HepG2 (cell line): ENCODE measurements around the gene GHRL. TPM values are rescaled to one million over a fixed set of nuclear protein-coding genes. Genes with fewer than 3 reads are reported as not detected.
A peak's percentile ranks its signal among the peaks of the same experiment; 100 is the strongest.

Experiments used
- ATF4 ChIP-seq, 2 experiments: fragments of 450-650 bp in 1 of 2; sonication (generic) in 1 of 2; formaldehyde crosslinking; IDR thresholded peaks; 2 replicates each; pipeline versions ENCODE4 v1.5.0 to v1.8.0; 2020 to 2022; ENCODE audit warnings: mild to moderate bottlenecking in 1 of 2, missing genetic modification reagents in 1 of 2
- CBX2 ChIP-seq, 2 experiments: fragments of 200-600 bp in 1 of 2; sonication (generic); formaldehyde crosslinking in 1 of 2; IDR thresholded peaks; 2 replicates each; pipeline versions ENCODE4 v1.7.0 to v1.8.1; 2018 to 2022; ENCODE audit warnings: low read depth in 2 of 2, low read length in 1 of 2, mild to moderate bottlenecking in 1 of 2, missing genetic modification reagents in 1 of 2
- FOXK1 ChIP-seq: sonication (generic); formaldehyde crosslinking; IDR thresholded peaks from 2 replicates; pipeline ENCODE4 v1.4.0; 2020; ENCODE audit warnings: low read depth, missing genetic modification reagents, borderline replicate concordance
- MEIS1 ChIP-seq: sonication (generic); formaldehyde crosslinking; IDR thresholded peaks from 2 replicates; pipeline ENCODE4 v1.9.0; 2021; ENCODE audit warnings: mild to moderate bottlenecking, missing genetic modification reagents, moderate library complexity, borderline replicate concordance
- NCOR1 ChIP-seq: fragments of 200-600 bp; sonication (generic); IDR thresholded peaks from 2 replicates; pipeline ENCODE4 v1.7.0; 2017; ENCODE audit warnings: antibody characterized with exemption, low read length, borderline replicate concordance
- RBAK ChIP-seq: sonication (generic); formaldehyde crosslinking; IDR thresholded peaks from 2 replicates; pipeline ENCODE4 v1.5.1; 2020; ENCODE audit warnings: mild to moderate bottlenecking, missing genetic modification reagents
- SKI ChIP-seq: fragments of 450-650 bp; IDR thresholded peaks from one replicate; pipeline ENCODE4 v1.6.1; 2018; ENCODE audit warnings: mild to moderate bottlenecking; ENCODE audit not compliant: partially characterized antibody
- TERF1 ChIP-seq: sonication (generic); formaldehyde crosslinking; IDR thresholded peaks from 2 replicates; pipeline ENCODE4 v1.8.0; 2022; ENCODE audit warnings: mild to moderate bottlenecking, missing genetic modification reagents, moderate library complexity
- ZKSCAN1 ChIP-seq: fragments of 150-350 bp; IDR thresholded peaks from 2 replicates; pipeline ENCODE4 v1.6.1; 2014; ENCODE audit warnings: low read length
- ZNF24 ChIP-seq: fragments of 450-650 bp; IDR thresholded peaks from 2 replicates; pipeline ENCODE4 v1.6.1; 2017; ENCODE audit warnings: antibody characterized with exemption, mild to moderate bottlenecking
- ZNF326 ChIP-seq: sonication (generic); formaldehyde crosslinking; IDR thresholded peaks from 2 replicates; pipeline ENCODE4 v1.4.0; 2020; ENCODE audit warnings: missing genetic modification reagents, borderline replicate concordance
- ZNF563 ChIP-seq: sonication (generic); formaldehyde crosslinking; IDR thresholded peaks from 2 replicates; pipeline ENCODE4 v1.8.0; 2022; ENCODE audit warnings: mild to moderate bottlenecking, moderate library complexity, missing genetic modification reagents
- ZNF577 ChIP-seq: sonication (generic); formaldehyde crosslinking; IDR thresholded peaks from 2 replicates; pipeline ENCODE4 v1.4.0; 2020; ENCODE audit warnings: mild to moderate bottlenecking, low read depth, missing genetic modification reagents, borderline replicate concordance
- ZNF7 ChIP-seq: IDR thresholded peaks from 2 replicates; pipeline ENCODE4 v1.6.1; 2016; ENCODE audit warnings: missing biosample characterization, missing genetic modification reagents
- ZNF792 ChIP-seq: IDR thresholded peaks from 2 replicates; pipeline ENCODE4 v1.6.1; 2016
- polyA plus RNA-seq, 8 experiments: library from polyadenylated mRNA; depleted of rRNA in 3 of 8; stranded (reverse) in 7 of 8; unstranded in 1 of 8; fragments of >200 nt; fragmentation: Illumina TruSeq in 4 of 8; extraction: Trizol in 4 of 8; gene quantifications; 2 replicates each; pipeline versions ENCODE4 v1.2.1 to v1.2.3, GENCODE V29; 2011 to 2016; ENCODE audit warnings: low read depth in 4 of 8, missing spikeins in 1 of 8, mixed read lengths in 1 of 8; ENCODE audit not compliant: insufficient read depth in 1 of 8
- total RNA-seq, 5 experiments: library from RNA; depleted of rRNA; stranded (reverse); fragments of >200 nt; fragmentation: Illumina TruSeq; extraction: Trizol; gene quantifications; 2 replicates each; pipeline ENCODE4 v1.2.3, GENCODE V29; 2016; ENCODE audit warnings: low read depth in 1 of 5

The GHRL gene
- total and polyA plus RNA-seq, 2 of the 13 experiments (the other 11 are each of a cell fraction or from before 2014, with no cell fraction given) = 0.09 TPM; not detected in 1

- TF ChIP-seq TERF1 (no peak), ZNF7 (CRISPR knock-in tag) (no peak), NCOR1 (peak; percentile 98), CBX2 (IDR thresholded peaks at IDR 0.05; ENCODE audit: low read depth, low read length) (no peak), CBX2 (CRISPR knock-in tag; IDR thresholded peaks at IDR 0.05; ENCODE audit: low read depth) (no peak), ZNF563 (CRISPR knock-in tag) (no peak), SKI (peak; percentile 89), FOXK1 (CRISPR knock-in tag) (peak; percentile 85), ZNF577 (CRISPR knock-in tag) (no peak), MEIS1 (peak; percentile 61; the same call in 1 of the 2 replicates), ZNF792 (CRISPR knock-in tag) (no peak; the same call in 1 of the 2 replicates), ATF4 (CRISPR knock-in tag; IDR thresholded peaks at IDR 0.05) (no peak), ZNF326 (no peak), RBAK (no peak), ZKSCAN1 (no peak), ZNF24 (no peak)
Measured at GRCh38 chr3:10317311-10317960, 24.7 kb upstream of the GHRL start (continued).
